Karpas-422 (cell line): ENCODE data around the gene TM4SF5. TPM values are rescaled to one million over a fixed set of nuclear protein-coding genes. Genes with fewer than 3 reads are reported as not detected.

Experiments used
- DNase-seq: peaks from one replicate; pipeline ENCODE4 v3.0.0-alpha.2; 2015
- H2AFZ ChIP-seq: fragments of 200-600 bp; sonication (generic); 2 replicates; pipeline ENCODE4 v1.6.1; 2014; ENCODE audit warnings: antibody characterized with exemption, low read length, mixed read lengths
- H3K27ac ChIP-seq: fragments of 200-600 bp; sonication (generic); 2 replicates; pipeline ENCODE4 v1.5.1; 2014; ENCODE audit warnings: mild to moderate bottlenecking, low read length, moderate library complexity
- H3K27me3 ChIP-seq: fragments of 200-600 bp; sonication (generic); 2 replicates; pipeline ENCODE4 v1.6.1; 2014; ENCODE audit warnings: low read length, mixed read lengths
- H3K36me3 ChIP-seq: fragments of 200-600 bp; sonication (generic); 2 replicates; pipeline ENCODE4 v1.6.1; 2014; ENCODE audit warnings: low read length, mixed read lengths; ENCODE audit not compliant: insufficient read depth
- H3K4me1 ChIP-seq: fragments of 200-600 bp; sonication (generic); 2 replicates; pipeline ENCODE4 v1.6.1; 2014; ENCODE audit warnings: mild to moderate bottlenecking, low read length, mixed read lengths
- H3K4me2 ChIP-seq: fragments of 200-600 bp; sonication (generic); 2 replicates; pipeline ENCODE4 v1.6.1; 2014; ENCODE audit warnings: low read length, low read depth, mild to moderate bottlenecking; ENCODE audit not compliant: poor library complexity, severe bottlenecking
- H3K4me3 ChIP-seq: fragments of 200-600 bp; sonication (generic); 2 replicates; pipeline ENCODE4 v1.5.1; 2014; ENCODE audit warnings: mild to moderate bottlenecking, antibody characterized with exemption, low read length, mixed read lengths
- H3K79me2 ChIP-seq: fragments of 200-600 bp; sonication (generic); 2 replicates; pipeline ENCODE4 v1.6.1; 2014; ENCODE audit warnings: mild to moderate bottlenecking, low read length, mixed read lengths
- H3K9ac ChIP-seq: fragments of 200-600 bp; sonication (generic); 2 replicates; pipeline ENCODE4 v1.6.0; 2014; ENCODE audit warnings: low read length
- H3K9me2 ChIP-seq: fragments of 200-600 bp; sonication (generic), shearing (Covaris generic); replicated peaks from 2 replicates; pipeline ENCODE4 v1.6.0; 2014; ENCODE audit warnings: mild to moderate bottlenecking, low read length, moderate library complexity; ENCODE audit not compliant: insufficient read depth
- H3K9me3 ChIP-seq: fragments of 300-700, 200-600 bp; sonication (generic); 2 replicates; pipeline ENCODE4 v1.6.1; 2014; ENCODE audit warnings: low read length, mixed read lengths
- H4K20me1 ChIP-seq: fragments of 200-600 bp; sonication (generic); 2 replicates; pipeline ENCODE4 v1.6.1; 2014; ENCODE audit warnings: mild to moderate bottlenecking, antibody characterized with exemption, low read length, low read depth; ENCODE audit not compliant: insufficient read depth
- total RNA-seq: library from RNA; depleted of rRNA; stranded (reverse); fragments of >200 nt; shearing (Covaris generic); gene quantifications from 2 replicates; pipeline ENCODE4 v1.2.3, GENCODE V29; 2014; ENCODE audit warnings: low replicate concordance; rRNA removed

The TM4SF5 gene
- not detected in 2 replicates for total RNA-seq

DNA sequence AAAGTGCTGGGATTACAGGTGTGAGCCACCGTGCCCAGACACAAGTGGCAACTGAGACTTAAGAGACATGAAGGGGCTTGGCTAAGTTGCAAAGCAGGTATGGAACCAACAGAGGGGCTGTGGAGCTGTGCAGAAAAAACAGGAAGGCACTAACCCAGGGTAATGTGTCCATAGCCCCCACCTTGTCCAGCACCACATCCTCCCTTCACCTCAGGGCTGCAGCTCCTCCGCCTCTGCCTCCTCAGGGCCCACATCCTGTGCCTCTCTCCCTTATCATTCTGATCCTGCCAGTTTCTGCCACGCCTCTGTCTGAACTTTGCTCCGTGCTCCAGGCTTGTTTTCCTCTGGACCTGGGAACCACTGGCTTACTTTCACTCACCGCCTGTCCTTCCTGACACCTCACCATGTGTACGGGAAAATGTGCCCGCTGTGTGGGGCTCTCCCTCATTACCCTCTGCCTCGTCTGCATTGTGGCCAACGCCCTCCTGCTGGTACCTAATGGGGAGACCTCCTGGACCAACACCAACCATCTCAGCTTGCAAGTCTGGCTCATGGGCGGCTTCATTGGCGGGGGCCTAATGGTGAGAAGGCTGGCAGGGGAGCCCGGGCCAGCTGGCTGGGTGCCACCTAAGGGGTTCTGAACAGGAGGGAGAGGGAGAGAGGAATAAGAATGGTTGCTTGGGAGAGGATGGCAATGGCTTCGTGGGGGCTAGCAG is at the start of gene TM4SF5:
TSS of gene TM4SF5 (plus strand) at position 368 of the 716 bp plus-strand sequence. CDS start at position 405, 37 bp downstream.
- H2AFZ ChIP-seq: no peak within 1 kb of the TSS

GRCh38 chr17:4722678-4723240 is 48.9 kb upstream of the TM4SF5 start:
- Histone ChIP-seq H3K4me1 (no peaks in the 10 kb centered on the region), H3K79me2 (no peaks in the 10 kb centered on the region), H2AFZ (no peak overlapping the region)

More for the DNA sequence above, at the start of gene TM4SF5:
- no peaks in the 10 kb centered on the region for H3K27me3 ChIP-seq
- no peaks in the 10 kb centered on the region for H3K36me3 ChIP-seq
- H3K79me2 ChIP-seq: no peaks in the 10 kb centered on the region
- H3K4me3 ChIP-seq: no peak within 1 kb of the TSS
- H3K4me2 ChIP-seq: no peak within 1 kb of the TSS
- H3K9ac ChIP-seq: no peak within 1 kb of the TSS
- H3K4me1 ChIP-seq: no peaks in the 10 kb centered on the region
- no peaks in the 10 kb centered on the region for H4K20me1 ChIP-seq
- no peak for DNase-seq
- H3K9me3 ChIP-seq: no peaks in the 10 kb centered on the region
- no peak within 1 kb of the TSS for H3K27ac ChIP-seq
- no peaks in the 10 kb centered on the region for H3K9me2 ChIP-seq

DNA sequence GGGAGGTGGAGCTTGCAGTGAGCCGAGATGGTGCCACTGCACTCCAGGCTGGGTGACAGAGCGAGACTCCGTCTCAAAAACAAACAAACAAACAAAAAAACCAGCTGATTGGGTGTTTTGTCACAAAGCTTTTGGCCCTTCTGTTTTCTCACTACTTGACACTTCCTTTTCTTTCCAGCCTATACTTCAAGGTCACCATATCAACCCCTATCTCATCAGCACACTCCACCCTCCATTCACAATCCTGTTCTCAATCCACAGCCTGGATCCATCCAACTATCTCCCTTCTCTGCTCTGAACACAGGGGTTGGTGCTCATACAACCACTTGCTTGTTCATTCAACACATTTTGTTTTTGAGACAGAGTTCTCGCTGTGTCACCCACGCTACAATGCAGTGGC is 47.0 kb upstream of the TM4SF5 start:
- Histone ChIP-seq H3K79me2 (no peaks in the 10 kb centered on the region), H3K9me3 (no peaks in the 10 kb centered on the region), H3K27me3 (no peaks in the 10 kb centered on the region), H3K36me3 (no peaks in the 10 kb centered on the region), H2AFZ (no peak overlapping the region), H4K20me1 (no peaks in the 10 kb centered on the region), H3K27ac (no peak overlapping the region), H3K4me2 (no peak overlapping the region), H3K9me2 (no peaks in the 10 kb centered on the region), H3K4me3 (no peak overlapping the region), H3K4me1 (no peaks in the 10 kb centered on the region), H3K9ac (no peak overlapping the region)
- DNase-seq: no peak

More at GRCh38 chr17:4722678-4723240, 48.9 kb upstream of the TM4SF5 start:
- Histone ChIP-seq H3K4me2 (no peak overlapping the region), H3K9me3 (no peaks in the 10 kb centered on the region), H3K9me2 (no peaks in the 10 kb centered on the region), H3K36me3 (no peaks in the 10 kb centered on the region), H3K4me3 (no peak overlapping the region), H3K27me3 (no peaks in the 10 kb centered on the region), H3K27ac (no peak overlapping the region), H3K9ac (no peak overlapping the region), H4K20me1 (no peaks in the 10 kb centered on the region)
- DNase-seq: no peak

DNA sequence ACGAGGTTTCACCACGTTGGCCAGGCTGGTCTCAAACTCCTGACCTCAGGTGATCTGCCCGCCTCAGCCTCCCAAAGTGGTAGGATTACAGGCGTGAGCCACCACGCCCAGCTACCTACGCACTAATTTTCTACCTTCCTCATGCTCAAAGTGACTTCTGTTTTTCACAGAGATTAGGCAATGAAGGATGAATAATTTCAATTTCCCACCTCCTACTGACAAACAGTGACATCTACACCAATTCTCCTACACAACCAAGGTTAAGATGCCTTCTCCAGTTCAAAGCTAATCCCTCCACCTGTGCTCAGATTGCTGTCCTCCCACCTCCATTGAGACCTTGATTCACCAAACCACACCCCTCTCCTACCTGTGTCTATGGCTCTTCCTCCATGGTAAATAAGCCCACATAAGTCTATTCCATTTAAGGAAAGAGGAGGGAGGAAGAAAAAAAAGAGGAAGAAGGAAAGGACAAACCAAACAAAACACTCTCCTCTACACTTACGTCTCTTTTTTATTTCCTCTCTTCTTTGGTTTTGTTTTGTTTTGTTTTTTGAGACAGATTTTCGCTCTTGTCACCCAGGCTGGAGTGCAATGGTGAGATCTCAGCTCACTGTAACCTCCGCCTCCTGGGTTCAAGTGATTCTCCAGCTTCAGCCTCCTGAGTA is 45.9 kb upstream of the TM4SF5 start:
- Histone ChIP-seq H4K20me1 (no peaks in the 10 kb centered on the region), H3K4me1 (peaks cover 3% of the 10 kb centered on the region), H2AFZ (no peak overlapping the region), H3K9me2 (no peaks in the 10 kb centered on the region), H3K9me3 (no peaks in the 10 kb centered on the region), H3K9ac (no peak overlapping the region), H3K36me3 (no peaks in the 10 kb centered on the region), H3K4me2 (no peak overlapping the region), H3K4me3 (no peak overlapping the region), H3K27ac (no peak overlapping the region), H3K27me3 (no peaks in the 10 kb centered on the region), H3K79me2 (no peaks in the 10 kb centered on the region)
- DNase-seq: no peak

DNA sequence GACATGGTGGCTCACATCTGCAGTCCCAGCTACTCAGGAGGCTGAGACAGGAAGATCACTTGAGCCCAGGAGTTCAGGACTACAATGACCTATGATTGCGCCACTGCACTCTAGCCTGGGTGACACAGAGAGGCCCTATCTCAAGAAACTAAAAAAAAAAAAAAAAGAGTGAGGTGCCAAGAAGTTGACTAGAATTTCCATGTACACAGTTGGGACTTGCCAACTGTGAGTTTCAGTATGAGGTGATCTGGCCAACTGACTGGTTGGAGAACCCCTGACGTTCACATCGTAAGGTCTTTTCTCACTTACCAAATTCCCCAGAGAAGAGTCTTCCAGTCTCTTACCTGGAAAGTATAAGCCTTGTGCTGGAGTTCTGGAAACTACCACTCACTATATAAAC is 43.6 kb upstream of the TM4SF5 start:
- Histone ChIP-seq H3K4me3 (no peak overlapping the region), H3K9me3 (no peaks in the 10 kb centered on the region), H3K4me1 (peaks cover 19% of the 10 kb centered on the region), H3K27me3 (no peaks in the 10 kb centered on the region), H3K9me2 (no peaks in the 10 kb centered on the region), H3K9ac (no peak overlapping the region), H3K4me2 (no peak overlapping the region), H3K36me3 (peaks cover 2% of the 10 kb centered on the region; the same call in 1 of the 2 replicates), H2AFZ (no peak overlapping the region), H3K79me2 (peaks cover 3% of the 10 kb centered on the region; the same call in 1 of the 2 replicates), H3K27ac (no peak overlapping the region), H4K20me1 (no peaks in the 10 kb centered on the region)
- no peak for DNase-seq

- H3K79me2 ChIP-seq: peaks cover 3% of the 10 kb centered on the region; the same call in 1 of the 2 replicates
- no peak overlapping the region for H3K27ac ChIP-seq
- no peaks in the 10 kb centered on the region for H3K9me2 ChIP-seq
- peaks cover 2% of the 10 kb centered on the region; the same call in 1 of the 2 replicates for H3K36me3 ChIP-seq
- peak overlapping the region; percentile 96 for H3K4me2 ChIP-seq
- no peak overlapping the region for H3K4me3 ChIP-seq
- peaks cover 23% of the 10 kb centered on the region for H3K4me1 ChIP-seq
- no peaks in the 10 kb centered on the region for H3K9me3 ChIP-seq
- no peak overlapping the region for H2AFZ ChIP-seq
- no peaks in the 10 kb centered on the region for H3K27me3 ChIP-seq
- H3K9ac ChIP-seq: 0 out of 2 replicates have a peak overlapping the region, but pooled peaks have one; percentile 4
- H4K20me1 ChIP-seq: no peaks in the 10 kb centered on the region
- DNase-seq: peak; percentile 72
These were observed 38.6 kb upstream of the TM4SF5 start for GRCh38 chr17:4733073-4733531.

DNA sequence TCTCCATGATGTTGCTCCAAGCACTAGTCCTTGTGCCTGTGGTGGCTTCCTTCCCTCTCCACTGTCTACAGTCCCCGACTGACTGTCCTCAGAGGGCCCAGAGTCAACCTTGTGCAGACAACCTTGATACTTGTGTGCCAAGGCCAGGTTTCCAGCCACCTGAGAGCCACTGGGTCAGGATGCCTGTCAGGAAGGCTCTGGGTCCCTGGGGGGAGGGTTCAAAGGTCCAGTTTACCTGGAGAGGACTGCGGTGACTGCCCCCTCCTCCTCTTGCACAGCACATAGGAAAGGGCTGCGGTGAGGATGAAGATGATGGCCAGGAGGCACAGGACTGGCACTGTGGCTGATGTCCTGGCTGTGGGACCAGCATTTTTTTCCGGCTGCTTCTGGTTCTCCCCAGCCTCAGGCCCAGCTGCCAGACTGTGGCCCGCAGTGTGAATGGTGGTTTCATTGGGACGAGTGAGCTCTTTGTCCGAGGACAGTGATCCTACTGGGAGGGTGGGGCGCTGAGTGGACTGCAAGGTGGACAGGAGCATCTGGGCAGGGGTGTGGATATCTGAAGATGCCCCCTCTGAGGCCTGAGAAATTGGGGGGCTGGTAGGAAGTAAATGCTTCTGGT is 36.7 kb upstream of the TM4SF5 start:
- Histone ChIP-seq H2AFZ (no peak overlapping the region), H3K27me3 (peaks cover 4% of the 10 kb centered on the region; the same call in 1 of the 2 replicates), H4K20me1 (no peaks in the 10 kb centered on the region), H3K36me3 (peaks cover 2% of the 10 kb centered on the region; the same call in 1 of the 2 replicates), H3K9me3 (no peaks in the 10 kb centered on the region), H3K9me2 (no peaks in the 10 kb centered on the region), H3K79me2 (peaks cover 3% of the 10 kb centered on the region; the same call in 1 of the 2 replicates), H3K4me3 (no peak overlapping the region), H3K9ac (no peak overlapping the region), H3K4me1 (peaks cover 34% of the 10 kb centered on the region), H3K27ac (no peak overlapping the region), H3K4me2 (no peak overlapping the region)
- no peak for DNase-seq
